GM12878 (cell line): ENCODE results near the gene NELFB. TPM values are rescaled to one million over a fixed set of nuclear protein-coding genes. Genes with fewer than 3 reads are reported as not detected.

Experiments used
- ATAC-seq: fragments of 200-7000 bp; cut with Tn5 transposase; 3 replicates; pipeline ENCODE4 v1.9.1; 2020; ENCODE audit warnings: mild to moderate bottlenecking, moderate library complexity
- BruUV-seq: library from RNA; stranded (reverse); fragments of 400-500 nt; replicated peaks from 2 replicates; lab custom pipeline; 2021; lab: Mats Ljungman, UMichigan
- CTCF ChIA-PET: fragments of 300-600 bp; sonication (Branson Sonifier 250); formaldehyde crosslinking; extraction: SDS; loops from one replicate; lab custom pipeline; 2021; ENCODE audit warnings: inconsistent platforms; lab: Yijun Ruan, JAX
- POLR2A ChIA-PET: fragments of 350-600 bp; formaldehyde crosslinking; extraction: SDS; loops from one replicate; lab custom pipeline; 2021; ENCODE audit warnings: inconsistent platforms; lab: Charles Lee
- RAD21 ChIA-PET: fragments of 300-600 bp; sonication (Branson Sonifier 250); formaldehyde crosslinking; loops from one replicate; lab custom pipeline; 2023; ENCODE audit warnings: antibody characterized with exemption; ENCODE audit not compliant: unreplicated experiment; lab: Charles Lee
- SMC1A ChIA-PET: fragments of 300-600 bp; sonication (Branson Sonifier 250); formaldehyde crosslinking; loops from one replicate; lab custom pipeline; 2023; ENCODE audit not compliant: unreplicated experiment, uncharacterized antibody; lab: Charles Lee
- DNase-seq: peaks from one replicate; pipeline ENCODE4 v3.0.0-alpha.2; 2011; ENCODE audit warnings: low read depth, low spot score
- FAIRE-seq: peaks from 3 replicates; lab custom pipeline; 2011; peaks lifted over from hg19 to GRCh38; lab: Jason Lieb, UNC
- H2AFZ ChIP-seq: 2 replicates; pipeline ENCODE4 v1.6.0; 2011; ENCODE audit warnings: low read depth, low read length, control low read depth; ENCODE audit not compliant: control insufficient read depth
- H3K27ac ChIP-seq: 2 replicates; pipeline ENCODE4 v1.5.1; 2011; ENCODE audit warnings: control low read depth; ENCODE audit not compliant: control insufficient read depth, insufficient read depth
- H3K27me3 ChIP-seq, 2 experiments: replicated peaks in 1 of 2; 2 replicates each; pipeline versions ENCODE4 v1.6.0 to v1.6.1; 2011; ENCODE audit warnings: low read length in 1 of 2; ENCODE audit not compliant: control insufficient read depth in 2 of 2, insufficient read depth in 2 of 2
- H3K36me3 ChIP-seq, 2 experiments: 2 replicates each; pipeline ENCODE4 v1.5.1; 2011; ENCODE audit warnings: low read length in 1 of 2; ENCODE audit not compliant: control insufficient read depth in 2 of 2, insufficient read depth in 2 of 2
- H3K4me1 ChIP-seq: 2 replicates; pipeline ENCODE4 v1.6.1; 2011; ENCODE audit warnings: mild to moderate bottlenecking, low read length, moderate library complexity, mixed read lengths; ENCODE audit not compliant: control insufficient read depth, insufficient read depth
- H3K4me2 ChIP-seq: 2 replicates; pipeline ENCODE4 v1.6.0; 2011; ENCODE audit warnings: control low read depth; ENCODE audit not compliant: control insufficient read depth, insufficient read depth
- H3K4me3 ChIP-seq: fragments of 200-600 bp; sonication (generic); 2 replicates; pipeline ENCODE4 v1.5.1; 2016
- H3K79me2 ChIP-seq: 2 replicates; pipeline ENCODE4 v1.6.0; 2011; ENCODE audit warnings: low read length; ENCODE audit not compliant: control insufficient read depth, insufficient read depth
- H3K9ac ChIP-seq: 2 replicates; pipeline ENCODE4 v1.8.0; 2011; ENCODE audit warnings: low read length, control low read depth, mixed read lengths; ENCODE audit not compliant: control insufficient read depth, insufficient read depth
- H3K9me3 ChIP-seq: replicated peaks from 3 replicates; pipeline ENCODE4 v1.5.1; 2011; ENCODE audit warnings: mild to moderate bottlenecking, low read length; ENCODE audit not compliant: control insufficient read depth, insufficient read depth
- H4K20me1 ChIP-seq: 2 replicates; pipeline ENCODE4 v1.6.0; 2011; ENCODE audit not compliant: control insufficient read depth, insufficient read depth
- CUX1 ChIP-seq: IDR thresholded peaks from 2 replicates; pipeline ENCODE4 v1.6.1; 2012; ENCODE audit warnings: improper control_type of control experiment, low read depth, low read length; ENCODE audit not compliant: insufficient replicate concordance
- E4F1 ChIP-seq: fragments of 450-650 bp; IDR thresholded peaks from 2 replicates; pipeline ENCODE4 v1.6.1; 2018; ENCODE audit warnings: borderline replicate concordance, mild to moderate bottlenecking; ENCODE audit not compliant: partially characterized antibody
- IRF4 ChIP-seq: IDR thresholded peaks from 2 replicates; pipeline ENCODE4 v1.6.1; 2011; ENCODE audit warnings: low read depth, low read length
- NFIC ChIP-seq: IDR thresholded peaks from 2 replicates; pipeline ENCODE4 v1.6.1; 2012; ENCODE audit warnings: low read depth, mild to moderate bottlenecking, inconsistent platforms, low read length, moderate library complexity
- POLR2A ChIP-seq: IDR thresholded peaks from 2 replicates; pipeline ENCODE4 v1.6.1; 2011; ENCODE audit warnings: low read depth, mild to moderate bottlenecking, low read length
- POU2F2 ChIP-seq: IDR thresholded peaks from 3 replicates; pipeline ENCODE4 v1.6.1; 2011; ENCODE audit warnings: low read depth, mild to moderate bottlenecking, low read length, borderline replicate concordance
- RELB ChIP-seq: fragments of 450-650 bp; IDR thresholded peaks from 2 replicates; pipeline ENCODE4 v1.6.1; 2017; ENCODE audit warnings: low read depth, mild to moderate bottlenecking, moderate library complexity
- RFX5 ChIP-seq: IDR thresholded peaks from 2 replicates; pipeline ENCODE4 v1.6.1; 2011; ENCODE audit warnings: low read depth, low read length, improper control_type of control experiment
- RUNX3 ChIP-seq: IDR thresholded peaks from 2 replicates; pipeline ENCODE4 v1.6.1; 2012; ENCODE audit warnings: low read length, inconsistent platforms
- SPI1 ChIP-seq: IDR thresholded peaks from 2 replicates; pipeline ENCODE4 v1.6.1; 2011; ENCODE audit warnings: low read depth, mild to moderate bottlenecking, low read length, moderate library complexity, borderline replicate concordance; ENCODE audit not compliant: insufficient read depth
- SREBF1 ChIP-seq: IDR thresholded peaks from 2 replicates; pipeline ENCODE4 v1.6.1; 2012; ENCODE audit warnings: mild to moderate bottlenecking, low read length
- TBL1XR1 ChIP-seq: IDR thresholded peaks from 2 replicates; pipeline ENCODE4 v1.6.1; 2012; ENCODE audit warnings: low read depth, low read length, improper control_type of control experiment
- WRNIP1 ChIP-seq: IDR thresholded peaks from 2 replicates; pipeline ENCODE4 v1.6.1; 2011; ENCODE audit warnings: low read depth, low read length, improper control_type of control experiment, borderline replicate concordance
- ZNF384 ChIP-seq: IDR thresholded peaks from 2 replicates; pipeline ENCODE4 v1.6.1; 2012; ENCODE audit warnings: low read depth, mild to moderate bottlenecking, low read length, improper control_type of control experiment, borderline replicate concordance
- WGBS: methylation state at CpG from one replicate; pipeline ENCODE4 v1.1.6; 2016; ENCODE audit warnings: low lambda C conversion rate; ENCODE audit not compliant: insufficient replicate concordance, insufficient coverage; ENCODE audit errors: missing lambda C conversion rate; 5-methylcytosine and 5-hydroxymethylcytosine counted together
- in situ Hi-C: fragments of 300-500 bp; cut with MboI; formaldehyde crosslinking; loops from 9 replicates; pipeline ENCODE4 v1.14.3; 2018; ENCODE audit warnings: mixed read lengths
- intact Hi-C: fragments of 100-400 bp; cut with micrococcal nuclease; formaldehyde crosslinking; loops from one replicate; pipeline ENCODE4 v1.14.2; 2022; ENCODE audit not compliant: unreplicated experiment
- polyA plus RNA-seq, 11 experiments: library from polyadenylated mRNA; depleted of rRNA in 4 of 11; unstranded in 6 of 11; stranded (reverse) in 5 of 11; fragments of >200 nt; fragmentation: Nextera tagmentation in 4 of 11; fragmentation: Illumina TruSeq in 1 of 11; extraction: Ambion mirVana in 4 of 11; extraction: Trizol in 1 of 11; gene quantifications; 1 replicate in 1 of 11; 2 replicates in 10 of 11; pipeline versions ENCODE4 v1.2.1 to v1.2.3, GENCODE V29; 2011 to 2016; ENCODE audit warnings: inconsistent platforms in 2 of 11, missing spikeins in 2 of 11, low read depth in 1 of 11
- total RNA-seq, 4 experiments: library from RNA; depleted of rRNA in 3 of 4; stranded (reverse); fragments of >200 nt in 3 of 4; fragmentation: Illumina TruSeq in 1 of 4; extraction: Trizol in 1 of 4; gene quantifications; 2 replicates each; pipeline versions ENCODE4 v1.2.1 to v1.2.3, GENCODE V29; 2013 to 2021

The NELFB gene
- total and polyA plus RNA-seq, 10 of the 15 experiments (the other 5 are each of a cell fraction or from before 2014, with no cell fraction given), result 0.19 to 63.4 (median 30.9) TPM

- TF ChIP-seq E4F1 (no peak), CUX1 (no peak), IRF4 (no peak), POU2F2 (no peak), SREBF1 (no peak), POLR2A (no peak), RFX5 (no peak), ZNF384 (no peak), TBL1XR1 (no peak), RELB (no peak), NFIC (no peak), RUNX3 (no peak), SPI1 (no peak), WRNIP1 (no peak)
- Histone ChIP-seq H3K4me1 (peaks cover 14% of the 10 kb centered on the region), H3K27ac (no peak overlapping the region), H3K79me2 (peaks cover 15% of the 10 kb centered on the region), H3K4me3 (no peak overlapping the region), H2AFZ (no peak overlapping the region), H3K36me3 (no peaks in the 10 kb centered on the region), H3K9ac (no peak overlapping the region), H4K20me1 (no peaks in the 10 kb centered on the region), H3K4me2 (no peak overlapping the region), H3K9me3 (no peaks in the 10 kb centered on the region), H3K27me3 (no peaks in the 10 kb centered on the region)
- RAD21 ChIA-PET, result no interaction called here
- SMC1A ChIA-PET, result no interaction called here
- DNase-seq (no peak), FAIRE-seq (no peak), ATAC-seq (no peak)
- POLR2A ChIA-PET, result interaction anchor here (6.2 kb wide), 1 partner anchor 11 kb away, joined by 112 read pairs; the partner anchor contains the start of gene TUBB4B
- WGBS, result 72% methylated on average over 18 of the region's 22 CpGs
- in situ Hi-C loops, result no loop called here
- intact Hi-C loops, result no loop called here
- BruUV-seq, result no TSS peak
- CTCF ChIA-PET, result interaction anchor here (1.1 kb wide), 1 partner anchor 15 kb away, joined by 3 read pairs; no protein-coding TSS in a partner anchor
These were observed 3.4 kb upstream of the NELFB start for GRCh38 chr9:137251490-137252268.
